ENCODE measurements around the gene CD36.

CD36 gene

GRCh38 chr7:80703272-80703671 is 64.8 kb downstream of the CD36 start:
- no peak for DNase-seq (ENCODE audit: low read depth in 2 of 2)

GRCh38 chr7:80705130-80705781 is 66.8 kb downstream of the CD36 start:
- DNase-seq (ENCODE audit: low read depth in 2 of 2), result no peak

GRCh38 chr7:80707318-80707717 is 68.9 kb downstream of the CD36 start:
- no peak for DNase-seq (ENCODE audit: low read depth in 2 of 2)

GRCh38 chr7:80708123-80708522 is 69.7 kb downstream of the CD36 start:
- no peak for DNase-seq (ENCODE audit: low read depth in 2 of 2)

GRCh38 chr7:80711531-80711930 is 73.1 kb downstream of the CD36 start:
- no peak for DNase-seq (ENCODE audit: low read depth in 2 of 2)

- DNase-seq (ENCODE audit: low read depth in 2 of 2), result peak in 1 of 2 experiments; percentile 45
Measured at GRCh38 chr7:80719261-80719660, 80.8 kb downstream of the CD36 start.

- no peak for DNase-seq (ENCODE audit: low read depth in 2 of 2)
Measured at GRCh38 chr7:80720146-80720545, 81.7 kb downstream of the CD36 start.

GRCh38 chr7:80721883-80722615 is 83.6 kb downstream of the CD36 start:
- DNase-seq (ENCODE audit: low read depth in 2 of 2), result peak; percentile 64 to 68

GRCh38 chr7:80722616-80723195 is 84.3 kb downstream of the CD36 start:
- peak; percentile 100 for DNase-seq (ENCODE audit: low read depth in 2 of 2)

- peak; percentile 69 for DNase-seq (ENCODE audit: low read depth in 2 of 2)
Measured at GRCh38 chr7:80724249-80724871, 85.9 kb downstream of the CD36 start.

GRCh38 chr7:80725181-80725611 is 86.8 kb downstream of the CD36 start:
- DNase-seq (ENCODE audit: low read depth in 2 of 2), result no peak
